ENCODE measurements around the gene LRRC58.
A peak's percentile ranks its signal among the peaks of the same experiment; 100 is the strongest.
"Not testable (repeated sequence)": the region's sequence is repeated elsewhere in the genome, so short reads cannot be mapped to it uniquely, and the experiment has no call there.

LRRC58 gene

GRCh38 chr3:120348991-120349854 lies at the start of gene LRRC58:
LRRC58 (minus strand) TSS chr3:120349354; CDS start chr3:120349243, 111 bp downstream.
- peak; percentile 85 for DNase-seq

DNA sequence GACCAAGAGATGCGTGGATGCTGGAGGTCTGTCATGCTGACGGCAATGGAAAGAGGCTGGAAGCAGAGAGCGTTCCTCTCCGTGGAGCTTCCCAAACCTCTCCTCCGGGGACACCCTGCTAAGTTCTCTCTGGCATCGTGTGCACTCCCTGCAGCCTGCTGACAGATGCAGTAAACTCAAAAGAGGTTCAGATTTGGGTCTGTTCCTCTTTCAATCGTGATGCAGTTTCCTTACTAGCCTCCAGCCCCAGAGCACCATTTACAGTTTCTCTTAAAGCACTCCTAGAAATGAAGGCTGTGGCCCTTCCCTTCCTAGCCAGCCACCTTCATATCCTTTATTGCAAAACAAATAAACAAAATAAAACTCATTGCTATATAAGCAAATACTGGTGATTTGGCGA lies 47.3 kb upstream of the LRRC58 start:
- no peak for DNase-seq

DNA sequence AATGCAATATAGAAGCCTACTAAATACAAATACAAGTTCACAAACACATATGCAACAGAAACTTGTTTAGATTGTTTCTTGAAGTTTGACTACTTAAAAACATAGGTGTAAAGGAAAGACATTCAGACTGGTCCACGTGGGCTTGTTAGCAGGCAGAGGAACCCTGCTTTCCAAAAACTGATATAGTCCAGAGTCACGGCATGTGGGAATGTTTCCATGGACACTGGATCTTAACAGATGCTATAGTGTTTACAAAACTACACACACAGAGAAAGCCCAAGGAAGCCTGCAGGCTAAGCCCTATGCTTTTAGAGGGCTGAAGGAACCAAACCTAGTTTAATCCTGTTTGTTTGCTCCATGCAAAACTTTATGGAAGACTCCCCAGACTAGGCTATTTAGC lies 45.2 kb upstream of the LRRC58 start:
- DNase-seq = no peak

DNA sequence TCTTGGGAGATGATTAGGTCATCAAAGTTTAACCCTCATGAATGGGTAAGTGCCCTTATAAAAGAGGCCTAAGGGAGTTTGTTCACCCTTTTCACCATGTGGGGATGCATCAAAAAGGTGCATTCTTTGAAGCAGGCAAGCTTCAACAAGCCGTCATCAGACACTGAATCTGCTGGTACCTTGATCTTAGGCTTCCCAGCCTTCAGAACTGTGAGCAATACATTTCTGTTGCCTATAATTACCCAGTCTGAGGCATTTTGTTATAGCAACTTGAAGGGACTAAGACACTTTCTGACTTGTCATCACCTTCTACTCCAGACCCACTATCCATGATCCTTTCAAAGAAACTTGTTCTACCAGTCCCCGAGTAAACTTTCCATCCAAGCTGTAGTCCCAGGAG lies 44.6 kb upstream of the LRRC58 start:
- no peak for DNase-seq

GRCh38 chr3:120393243-120393642 lies 44.1 kb upstream of the LRRC58 start:
- DNase-seq = no peak

DNA sequence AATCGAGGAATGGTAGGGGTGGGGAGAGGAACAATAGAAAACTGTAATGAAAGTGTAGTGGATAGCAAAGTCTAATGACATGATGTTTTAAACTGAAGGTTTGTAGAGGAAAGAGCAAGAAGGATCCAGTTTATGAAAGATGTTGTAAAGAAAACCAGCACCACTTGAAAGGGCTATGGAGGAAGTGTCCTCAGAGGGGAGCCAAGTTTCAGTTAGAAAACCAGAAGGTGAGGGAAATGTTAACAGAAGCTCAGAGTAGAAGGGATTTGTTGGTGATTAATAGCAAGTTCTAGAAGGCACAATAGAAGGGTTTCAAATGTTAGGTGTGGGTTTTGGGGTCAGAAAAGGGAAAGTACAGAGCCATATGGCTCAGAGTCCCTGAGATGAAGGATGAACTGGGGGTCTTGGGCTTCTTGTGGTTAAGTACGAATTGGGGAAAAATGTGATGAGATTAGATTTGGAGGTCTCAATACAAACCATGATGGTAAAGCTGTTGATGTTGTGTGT lies 33.8 kb upstream of the LRRC58 start:
- DNase-seq = no peak

DNA sequence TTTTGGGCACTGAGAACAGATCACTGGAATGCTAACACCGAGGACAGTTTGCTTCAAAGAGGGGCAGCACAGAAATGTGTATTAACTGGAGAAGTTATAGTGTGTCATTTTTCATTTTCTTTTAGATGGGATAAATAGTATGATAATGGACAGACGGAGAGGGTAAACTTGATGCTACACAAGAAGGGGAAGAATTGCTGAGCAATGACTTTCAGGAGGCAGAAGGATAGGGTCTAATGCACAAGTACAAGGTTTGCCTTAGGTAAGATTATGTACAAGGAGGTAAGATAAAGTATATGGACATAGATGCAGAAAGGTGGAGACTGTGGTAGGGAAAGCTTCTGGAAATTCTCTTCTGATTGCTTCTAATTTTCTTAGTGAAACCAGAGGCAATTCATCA lies 32.3 kb upstream of the LRRC58 start:
- DNase-seq = no peak

DNA sequence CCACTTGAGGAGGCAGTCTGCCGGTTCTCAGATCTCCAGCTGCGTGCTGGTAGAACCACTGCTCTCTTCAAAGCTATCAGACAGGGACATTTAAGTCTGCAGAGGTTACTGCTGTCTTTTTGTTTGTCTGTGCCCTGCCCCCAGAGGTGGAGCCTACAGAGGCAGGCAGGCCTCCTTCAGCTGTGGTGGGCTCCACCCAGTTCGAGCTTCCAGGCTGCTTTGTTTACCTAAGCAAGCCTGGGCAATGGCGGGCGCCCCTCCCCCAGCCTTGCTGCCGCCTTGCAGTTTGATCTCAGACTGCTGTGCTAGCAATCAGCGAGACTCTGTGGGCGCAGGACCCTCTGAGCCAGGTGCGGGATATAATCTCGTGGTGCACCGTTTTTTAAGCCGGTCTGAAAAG lies 28.8 kb upstream of the LRRC58 start:
- not testable (repeated sequence) for DNase-seq

DNA sequence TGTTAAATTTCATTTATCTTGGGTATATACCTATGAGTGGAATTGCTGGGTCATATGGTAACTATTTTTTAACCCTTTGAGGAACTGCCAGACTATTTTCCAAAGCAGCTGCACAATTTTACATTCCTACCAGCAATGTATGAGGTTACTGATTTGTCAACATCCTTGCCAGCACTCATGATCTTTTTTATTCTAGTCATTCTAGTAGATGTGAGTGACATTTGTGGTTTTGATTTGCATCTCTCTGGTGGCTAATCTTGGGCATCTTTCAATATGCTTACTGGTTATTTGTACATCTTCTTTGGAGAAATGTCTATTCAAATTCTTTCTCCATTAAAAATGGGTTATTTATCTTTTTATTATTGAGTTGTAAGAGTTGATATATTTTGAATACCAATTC lies 21.3 kb upstream of the LRRC58 start:
- DNase-seq = no peak

DNA sequence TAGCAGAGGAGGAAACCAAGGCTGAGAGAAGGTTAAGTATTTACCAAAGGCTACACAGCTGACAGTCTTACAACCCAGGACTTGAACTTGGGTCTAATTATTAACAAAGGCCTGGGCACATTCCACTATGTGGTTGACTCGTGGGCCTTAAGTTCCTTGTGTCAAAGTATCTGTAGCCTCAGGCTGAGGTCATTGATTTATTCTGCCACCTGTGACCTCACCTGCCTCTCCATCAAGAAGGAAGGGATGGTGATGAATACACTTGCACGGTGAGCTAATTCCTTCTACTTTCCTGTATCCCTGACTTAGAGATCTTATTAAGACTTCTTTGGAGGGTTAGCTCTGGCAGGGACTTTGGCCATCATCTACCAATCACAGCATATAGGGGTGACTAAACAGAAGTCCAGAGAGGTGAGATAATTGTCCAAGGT lies 19.9 kb upstream of the LRRC58 start:
- no peak for DNase-seq

DNA sequence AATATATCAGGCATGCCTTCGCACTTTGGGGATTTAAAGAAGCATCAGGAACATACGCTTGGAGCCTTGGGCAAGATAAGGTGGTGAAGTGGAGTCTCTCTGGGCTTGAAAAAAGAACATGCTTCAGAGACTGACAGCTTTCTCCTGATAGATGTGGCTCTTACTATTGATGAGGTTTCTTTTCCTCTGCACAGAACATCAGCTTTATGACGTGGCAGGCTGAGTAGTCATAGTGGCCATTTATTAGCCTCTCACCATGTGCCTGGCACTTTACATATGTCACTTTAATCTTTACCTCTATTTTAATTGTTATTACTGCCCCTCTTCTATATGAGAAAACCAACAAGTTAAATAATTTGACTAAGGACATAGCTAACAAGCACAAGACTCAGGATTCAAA lies 19.0 kb upstream of the LRRC58 start:
- no peak for DNase-seq

DNA sequence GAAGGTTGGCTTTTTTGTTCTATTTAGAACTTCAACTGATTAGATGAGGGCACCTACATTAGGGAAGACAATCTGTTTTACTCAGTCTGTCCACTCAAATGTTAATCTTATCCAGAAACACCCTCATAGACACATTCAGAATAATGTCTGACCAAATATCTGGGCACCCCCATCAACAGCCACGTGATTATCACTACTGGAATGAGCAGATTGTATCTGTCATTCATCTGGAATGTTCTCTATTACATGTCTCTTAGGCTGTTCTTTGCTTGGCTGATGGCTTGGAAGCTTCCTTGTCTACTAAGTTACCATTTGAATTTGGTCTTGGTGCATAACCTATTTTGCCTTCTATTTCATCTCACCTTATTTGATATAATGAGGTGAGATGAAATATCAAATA lies 15.7 kb upstream of the LRRC58 start:
- no peak for DNase-seq

GRCh38 chr3:120364101-120364500 lies 14.9 kb upstream of the LRRC58 start:
- no peak for DNase-seq

DNA sequence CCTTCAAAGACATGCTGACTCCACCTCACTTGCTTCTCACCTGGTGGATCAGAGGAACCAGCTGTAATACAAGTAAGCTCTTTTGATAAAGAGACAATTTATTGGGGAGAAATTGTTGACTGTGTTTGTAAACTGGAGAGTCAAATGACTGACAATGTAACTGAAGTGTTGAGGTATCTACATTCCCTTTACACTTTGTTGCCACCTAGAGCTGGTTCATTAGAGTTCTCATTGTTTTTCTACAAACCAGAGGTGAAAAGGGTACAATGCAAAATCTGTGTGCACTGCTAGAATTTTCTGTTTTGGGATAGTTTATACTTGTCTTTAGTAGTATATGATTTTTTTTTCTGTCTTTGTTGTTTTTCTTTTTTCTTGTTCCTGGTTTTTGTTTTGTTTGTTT lies 8.7 kb upstream of the LRRC58 start:
- peak; percentile 15 for DNase-seq

- DNase-seq = no peak
Observed at GRCh38 chr3:120355486-120355885, 6.3 kb upstream of the LRRC58 start.

DNA sequence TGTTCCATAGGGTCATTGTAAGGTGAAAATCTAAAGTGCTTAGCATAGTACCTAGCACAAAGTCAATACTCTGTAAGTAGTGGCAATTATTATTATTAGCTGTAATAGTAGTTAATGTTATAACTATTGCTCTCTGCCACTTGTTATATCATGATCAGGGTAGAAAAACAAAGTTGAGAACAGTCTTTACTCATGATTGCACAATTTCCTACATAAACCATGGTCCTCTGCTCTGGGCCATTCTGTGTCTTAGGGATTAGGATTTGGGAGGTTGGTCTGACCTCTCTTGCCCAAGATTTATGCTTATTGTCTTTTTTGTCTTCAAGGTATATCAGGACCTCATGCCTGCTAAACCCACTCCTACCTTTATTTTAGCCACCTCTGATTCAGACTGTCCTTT lies 4.3 kb upstream of the LRRC58 start:
- DNase-seq = no peak

- no peak for DNase-seq
Observed at GRCh38 chr3:120352017-120352416, 2.9 kb upstream of the LRRC58 start.

DNA sequence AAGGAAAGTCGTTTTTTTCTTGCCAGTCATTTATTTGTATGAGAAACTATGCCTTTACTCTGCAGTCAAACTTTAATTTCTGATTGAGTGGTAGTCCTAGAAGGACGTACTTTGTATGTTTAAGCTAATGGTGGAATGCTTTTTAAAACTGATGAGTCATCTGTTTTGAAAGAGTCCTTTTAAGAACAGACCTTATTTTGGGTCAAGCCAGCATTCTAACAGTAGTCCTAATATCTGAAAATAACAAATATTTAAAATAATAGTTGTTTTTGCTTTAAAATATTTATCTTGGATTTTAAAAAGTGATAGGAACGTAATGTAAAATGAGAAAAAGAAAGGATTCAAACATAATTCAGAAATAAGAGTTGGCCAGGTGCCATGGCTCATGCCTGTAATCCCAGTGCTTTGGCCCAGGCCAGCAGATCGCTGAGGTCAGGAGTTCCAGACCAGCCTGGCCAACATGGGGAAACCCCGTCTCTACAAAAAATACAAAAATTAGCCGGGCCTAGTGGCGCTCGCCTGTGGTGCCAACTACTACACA lies 1.3 kb upstream of the LRRC58 start:
- DNase-seq = no peak

DNA sequence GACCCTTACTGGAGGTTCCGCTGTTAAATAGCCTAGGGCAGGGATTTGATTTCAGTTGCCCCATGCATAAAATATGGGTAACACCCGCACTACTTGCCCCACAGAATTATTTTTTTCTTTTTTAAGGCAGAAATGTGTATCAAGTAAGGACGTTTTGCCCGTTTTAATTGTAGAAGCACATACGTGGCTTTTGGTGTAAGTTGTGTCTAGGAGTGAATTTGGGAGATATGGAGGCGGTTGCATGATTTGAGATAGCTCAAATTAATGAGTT lies 636 bp upstream of the LRRC58 start:
- DNase-seq = no peak

DNA sequence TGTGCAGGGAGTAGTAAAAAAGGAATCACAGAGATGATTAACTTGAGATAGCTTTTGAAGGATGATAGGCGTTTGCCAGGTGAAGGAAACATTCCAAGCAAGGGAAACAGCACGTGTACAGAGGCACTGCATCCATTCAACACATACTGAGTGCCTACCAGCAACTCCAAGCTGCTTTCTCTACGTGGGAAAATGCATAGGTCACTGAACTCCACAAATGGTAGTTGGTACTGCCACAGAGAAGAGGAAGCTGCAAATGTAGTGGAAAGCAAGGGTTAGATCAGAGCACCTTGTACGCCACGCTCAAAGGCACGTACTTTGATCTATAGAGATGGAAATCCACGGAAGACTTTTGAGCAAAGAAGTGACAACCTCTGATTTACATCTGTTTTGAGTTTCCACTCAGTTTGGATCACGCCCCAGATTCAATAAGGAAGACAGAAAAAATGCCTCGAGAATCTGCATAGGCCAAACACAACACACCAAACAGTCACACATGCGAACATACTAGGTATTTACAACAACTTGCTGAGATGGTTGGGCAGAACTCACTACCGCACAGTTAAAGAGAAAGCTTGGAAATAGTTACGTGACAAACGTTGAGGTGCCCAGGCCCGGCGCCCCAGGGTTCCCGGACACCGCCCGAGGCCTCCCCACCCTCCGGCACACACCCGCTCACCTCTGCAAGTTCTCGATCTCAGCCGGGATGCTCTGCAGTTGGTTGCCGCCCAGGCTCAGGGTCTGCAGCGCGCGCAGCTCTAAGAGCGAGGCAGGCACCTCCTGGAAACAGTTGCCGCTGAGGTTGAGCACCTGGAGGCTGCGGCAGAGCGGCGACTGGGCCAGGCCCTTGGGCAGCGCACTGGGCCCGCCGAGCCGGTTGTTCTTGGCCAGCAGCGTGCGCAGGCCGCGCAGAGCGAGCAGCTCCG lies 826 bp downstream of the LRRC58 start:
- DNase-seq = peak; percentile 43

- peak; percentile 85 for DNase-seq
Observed at GRCh38 chr3:120344349-120344748, 4.8 kb downstream of the LRRC58 start.

GRCh38 chr3:120341658-120342346 lies 7.4 kb downstream of the LRRC58 start:
- DNase-seq = no peak

DNA sequence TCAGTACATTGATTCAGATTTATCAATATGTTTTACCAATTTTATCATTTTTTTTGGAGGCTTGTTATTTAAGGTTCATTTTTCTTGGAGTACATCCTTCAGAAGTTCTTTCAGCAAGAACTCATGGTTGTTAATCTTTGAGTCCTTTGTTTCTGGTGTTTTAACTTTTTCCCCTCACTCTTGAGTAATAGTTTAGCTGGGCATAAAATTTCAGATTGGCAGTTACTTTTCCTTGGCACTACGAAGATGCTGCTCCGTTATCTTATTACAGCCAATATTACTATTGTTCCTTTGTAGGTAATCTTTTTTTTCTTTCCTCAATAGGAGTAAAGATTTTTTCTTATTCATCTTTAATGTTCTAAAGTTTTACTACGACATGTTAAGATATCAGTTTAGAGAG lies 9.8 kb downstream of the LRRC58 start:
- no peak for DNase-seq
